HTERT RPE-1 (cell line): ENCODE data around the gene DMRTB1.
"Not testable (repeated sequence)": the region's sequence is repeated elsewhere in the genome, so short reads cannot be mapped to it uniquely, and the experiment has no call there.

ENCODE experiments used
- in situ Hi-C: fragments of 300-500 bp; cut with MboI; formaldehyde crosslinking; loops from 4 replicates; pipeline ENCODE4 v1.14.3; 2020; ENCODE audit warnings: low sequenced_read_pairs

The DMRTB1 gene

GRCh38 chr1:53434405-53435007 lies 24.7 kb upstream of the DMRTB1 start:
- in situ Hi-C loops = not testable (repeated sequence)

- in situ Hi-C loops = no loop called here
Observed at GRCh38 chr1:53435151-53435550, 24.0 kb upstream of the DMRTB1 start.

- in situ Hi-C loops = no loop called here
Observed at GRCh38 chr1:53438427-53439336, 20.5 kb upstream of the DMRTB1 start.

GRCh38 chr1:53439337-53440207 lies 19.6 kb upstream of the DMRTB1 start:
- in situ Hi-C loops = no loop called here

GRCh38 chr1:53440633-53441032 lies 18.6 kb upstream of the DMRTB1 start:
- in situ Hi-C loops = no loop called here

GRCh38 chr1:53442299-53442698 lies 16.9 kb upstream of the DMRTB1 start:
- in situ Hi-C loops = no loop called here

GRCh38 chr1:53446051-53446450 lies 13.1 kb upstream of the DMRTB1 start:
- in situ Hi-C loops = no loop called here

- in situ Hi-C loops = no loop called here
Observed at GRCh38 chr1:53447413-53447812, 11.8 kb upstream of the DMRTB1 start.

GRCh38 chr1:53448241-53448841 lies 10.9 kb upstream of the DMRTB1 start:
- in situ Hi-C loops = no loop called here

- in situ Hi-C loops = no loop called here
Observed at GRCh38 chr1:53449021-53449420, 10.2 kb upstream of the DMRTB1 start.

- in situ Hi-C loops = no loop called here
Observed at GRCh38 chr1:53449693-53450092, 9.5 kb upstream of the DMRTB1 start.

- in situ Hi-C loops = no loop called here
Observed at GRCh38 chr1:53450225-53450624, 9.0 kb upstream of the DMRTB1 start.

GRCh38 chr1:53454019-53454418 lies 5.2 kb upstream of the DMRTB1 start:
- in situ Hi-C loops = no loop called here

- in situ Hi-C loops = no loop called here
Observed at GRCh38 chr1:53455364-53455991, 3.7 kb upstream of the DMRTB1 start.

- in situ Hi-C loops = no loop called here
Observed at GRCh38 chr1:53458634-53459033, 565 bp upstream of the DMRTB1 start.

- in situ Hi-C loops = no loop called here
Observed at GRCh38 chr1:53460211-53460634, 1.0 kb downstream of the DMRTB1 start.

- in situ Hi-C loops = no loop called here
Observed at GRCh38 chr1:53460666-53461322, 1.6 kb downstream of the DMRTB1 start.

GRCh38 chr1:53461323-53462044 lies 2.3 kb downstream of the DMRTB1 start:
- in situ Hi-C loops = no loop called here

- in situ Hi-C loops = no loop called here
Observed at GRCh38 chr1:53462193-53462592, 3.0 kb downstream of the DMRTB1 start.
